PFSK-1 (cell line): ENCODE results near the gene SLC39A11.

Experiments
- FOXP2 ChIP-seq: optimal IDR thresholded peaks from 2 replicates; pipeline ENCODE3; 2011; ENCODE audit warnings: borderline replicate concordance, control low read depth, inconsistent platforms; ENCODE audit not compliant: insufficient read depth; ENCODE audit errors: extremely low read length, extremely low read depth
- POLR2AphosphoS5 ChIP-seq: IDR thresholded peaks from 2 replicates; pipeline ENCODE4 v1.6.1; 2012; ENCODE audit warnings: low read depth, mild to moderate bottlenecking, control low read depth, low read length, moderate library complexity
- REST ChIP-seq, 2 experiments: IDR thresholded peaks; 2 replicates each; pipeline versions ENCODE4 v1.6.1 to v1.8.0; 2011 to 2012; ENCODE audit warnings: low read depth in 2 of 2, low read length in 2 of 2, control low read depth in 1 of 2, inconsistent platforms in 1 of 2, mild to moderate bottlenecking in 1 of 2, moderate library complexity in 1 of 2; ENCODE audit not compliant: insufficient read depth in 1 of 2
- SIN3A ChIP-seq: IDR thresholded peaks from 2 replicates; pipeline ENCODE4 v1.6.1; 2012; ENCODE audit warnings: mild to moderate bottlenecking, low read length, moderate library complexity, borderline replicate concordance; ENCODE audit not compliant: insufficient read depth
- TAF1 ChIP-seq: IDR thresholded peaks from 2 replicates; pipeline ENCODE4 v1.6.1; 2012; ENCODE audit warnings: low read length, control low read depth, borderline replicate concordance; ENCODE audit not compliant: insufficient read depth

The SLC39A11 gene

GRCh38 chr17:72969293-72969906 lies 123.1 kb downstream of the SLC39A11 start:
- TF ChIP-seq SIN3A (no peak), REST (IDR thresholded peaks at IDR 0.05; ENCODE audit: insufficient read depth in 1 of 2, low read depth in 2 of 2, low read length in 2 of 2) (no peak), TAF1 (no peak), FOXP2 (no peak), POLR2AphosphoS5 (no peak)

- TF ChIP-seq TAF1 (no peak), POLR2AphosphoS5 (no peak), SIN3A (no peak), FOXP2 (no peak), REST (IDR thresholded peaks at IDR 0.05; ENCODE audit: insufficient read depth in 1 of 2, low read depth in 2 of 2, low read length in 2 of 2) (no peak)
Observed at GRCh38 chr17:72968798-72969197, 123.7 kb downstream of the SLC39A11 start.

GRCh38 chr17:72967977-72968585 lies 124.4 kb downstream of the SLC39A11 start:
- no peak for TF ChIP-seq REST (IDR thresholded peaks at IDR 0.05; ENCODE audit: insufficient read depth in 1 of 2, low read depth in 2 of 2, low read length in 2 of 2)
- TF ChIP-seq TAF1: no peak
- no peak for TF ChIP-seq FOXP2
- no peak for TF ChIP-seq POLR2AphosphoS5
- no peak for TF ChIP-seq SIN3A

GRCh38 chr17:72967277-72967970 lies 125.1 kb downstream of the SLC39A11 start:
- no peak for TF ChIP-seq SIN3A
- TF ChIP-seq REST (IDR thresholded peaks at IDR 0.05; ENCODE audit: insufficient read depth in 1 of 2, low read depth in 2 of 2, low read length in 2 of 2): no peak
- no peak for TF ChIP-seq FOXP2
- TF ChIP-seq TAF1: no peak
- no peak for TF ChIP-seq POLR2AphosphoS5
